GM19023 (cell line): ENCODE data around the gene C16orf96.
"Not testable (repeated sequence)": the region's sequence is repeated elsewhere in the genome, so short reads cannot be mapped to it uniquely, and the experiment has no call there.

Experiments used
- ATAC-seq: cut with Tn5 transposase; IDR thresholded peaks from one replicate; pipeline ENCODE4 v1.9.1; 2021; ENCODE audit warnings: mild to moderate bottlenecking, moderate library complexity; ENCODE audit not compliant: unreplicated experiment

Gene C16orf96

GRCh38 chr16:4561596-4561995 lies 5.5 kb downstream of the C16orf96 start:
- ATAC-seq = no peak

DNA sequence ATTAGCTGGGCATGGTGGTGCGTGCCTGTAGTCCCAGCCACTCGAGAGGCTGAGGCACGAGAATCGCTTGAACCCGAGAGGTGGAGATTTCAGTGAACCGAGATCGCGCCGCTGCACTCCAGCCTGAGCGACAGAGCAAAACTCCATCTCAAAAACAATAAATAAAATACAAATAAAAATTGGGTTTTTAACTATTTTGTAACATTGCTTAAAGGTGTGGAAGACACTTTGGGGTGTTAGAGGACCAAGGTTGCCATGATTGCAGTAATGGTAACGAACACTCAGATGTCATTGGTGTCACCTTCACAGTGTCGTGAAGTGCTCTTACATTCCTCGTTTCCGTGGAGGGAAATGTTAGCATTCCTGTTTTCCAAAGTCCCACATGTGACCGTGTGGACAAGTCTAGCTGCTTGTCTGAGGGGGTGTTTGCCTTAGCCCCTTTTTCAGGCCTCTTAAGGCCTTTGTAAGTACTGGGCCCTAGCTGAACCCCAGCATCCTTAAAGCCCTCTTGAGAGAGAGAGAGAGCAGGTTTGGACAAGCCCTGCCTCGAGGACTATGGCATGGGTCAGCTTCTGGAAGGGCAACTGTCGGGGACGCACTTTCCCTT lies 8.6 kb downstream of the C16orf96 start:
- ATAC-seq = no peak

GRCh38 chr16:4566144-4566543 lies 10.0 kb downstream of the C16orf96 start:
- no peak for ATAC-seq

DNA sequence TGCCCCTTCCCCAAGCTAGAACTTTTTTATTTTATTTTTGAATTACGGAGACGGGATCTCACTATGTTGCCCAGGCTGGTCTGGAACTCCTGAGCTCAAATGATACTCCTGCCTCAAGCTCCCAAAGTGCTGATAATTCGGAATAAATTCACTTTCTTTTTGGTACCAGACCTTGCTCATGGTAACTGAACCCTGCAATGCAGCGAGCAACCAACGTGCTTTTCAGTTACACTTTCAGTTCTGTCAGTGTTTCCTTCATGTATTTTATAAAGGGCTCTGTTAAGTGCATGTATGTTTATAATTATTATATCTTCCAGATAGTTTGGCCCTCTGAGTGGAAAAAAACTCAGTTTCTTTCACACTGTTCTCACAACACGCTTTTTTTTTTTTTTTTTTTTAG lies 13.9 kb downstream of the C16orf96 start:
- no peak for ATAC-seq

GRCh38 chr16:4570688-4571321 lies 14.7 kb downstream of the C16orf96 start:
- ATAC-seq = no peak

DNA sequence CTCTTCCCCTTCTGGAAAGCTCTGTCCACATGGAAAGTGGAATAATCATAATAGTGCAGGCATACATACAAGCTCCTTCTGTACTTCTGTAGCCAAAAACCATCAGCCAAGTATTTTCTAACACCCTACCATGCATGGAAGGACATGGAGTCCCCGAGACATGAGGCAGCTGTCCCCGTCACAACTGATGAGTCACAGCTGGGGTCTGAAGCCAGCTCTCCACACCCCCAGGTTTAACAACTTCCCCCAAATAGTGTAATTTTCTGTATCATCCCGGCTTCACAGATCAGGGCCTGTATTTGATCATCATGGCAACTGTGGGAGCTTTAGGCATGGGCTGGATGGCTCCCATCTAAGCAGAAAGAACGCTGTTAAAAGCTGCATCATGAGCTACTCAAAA lies 16.6 kb downstream of the C16orf96 start:
- no peak for ATAC-seq

DNA sequence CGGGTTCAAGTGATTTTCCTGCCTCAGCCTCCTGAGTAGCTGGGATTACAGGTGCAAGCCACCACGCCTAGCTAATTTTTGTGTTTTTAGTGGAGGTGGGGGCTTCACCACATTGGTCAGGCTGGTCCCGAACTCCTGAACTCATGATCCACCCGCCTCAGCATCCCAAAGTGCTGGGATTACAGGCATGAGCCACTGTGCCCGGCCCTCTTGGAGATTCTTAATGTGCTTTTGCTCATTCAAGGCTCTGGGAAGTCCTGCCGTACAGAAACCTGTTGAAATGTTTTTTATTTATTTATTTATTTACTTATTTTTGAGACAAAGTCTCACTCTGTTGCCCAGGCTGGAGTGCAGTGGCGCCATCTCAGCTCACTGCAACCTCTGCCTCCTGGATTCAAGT lies 17.8 kb downstream of the C16orf96 start:
- not testable (repeated sequence) for ATAC-seq

GRCh38 chr16:4574919-4575705 lies 19.0 kb downstream of the C16orf96 start:
- no peak for ATAC-seq

- no peak for ATAC-seq
Observed at GRCh38 chr16:4576008-4576407, 19.9 kb downstream of the C16orf96 start.

DNA sequence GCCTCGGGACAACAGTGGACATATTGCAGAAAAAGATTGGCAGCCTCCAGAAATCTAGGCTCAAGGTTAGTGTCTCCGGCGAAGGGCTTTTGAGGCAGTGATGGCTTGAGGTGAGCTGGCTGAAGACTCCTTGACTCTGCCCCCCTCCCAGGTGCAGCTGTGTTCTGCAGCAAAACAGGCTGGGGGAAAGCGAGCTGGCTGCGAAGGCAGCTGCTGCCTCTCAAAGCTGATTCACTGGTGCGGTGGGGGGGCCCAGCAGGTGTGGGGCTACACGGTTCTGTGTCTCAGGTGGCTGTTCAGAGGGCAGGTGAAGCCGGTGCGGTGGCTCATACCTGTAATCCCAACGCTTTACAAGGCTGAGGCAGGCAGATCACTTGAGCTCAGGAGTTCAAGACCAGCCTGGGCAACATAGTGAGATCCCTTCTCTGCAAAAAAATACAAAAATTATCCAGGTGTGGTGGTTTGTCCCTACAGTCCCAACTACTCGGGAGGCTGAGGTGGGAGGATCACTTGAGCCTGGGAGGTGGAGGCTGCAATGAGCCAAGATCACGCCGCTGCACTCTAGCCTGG lies 22.9 kb downstream of the C16orf96 start:
- no peak for ATAC-seq

GRCh38 chr16:4580250-4580649 lies 24.1 kb downstream of the C16orf96 start:
- ATAC-seq = no peak

DNA sequence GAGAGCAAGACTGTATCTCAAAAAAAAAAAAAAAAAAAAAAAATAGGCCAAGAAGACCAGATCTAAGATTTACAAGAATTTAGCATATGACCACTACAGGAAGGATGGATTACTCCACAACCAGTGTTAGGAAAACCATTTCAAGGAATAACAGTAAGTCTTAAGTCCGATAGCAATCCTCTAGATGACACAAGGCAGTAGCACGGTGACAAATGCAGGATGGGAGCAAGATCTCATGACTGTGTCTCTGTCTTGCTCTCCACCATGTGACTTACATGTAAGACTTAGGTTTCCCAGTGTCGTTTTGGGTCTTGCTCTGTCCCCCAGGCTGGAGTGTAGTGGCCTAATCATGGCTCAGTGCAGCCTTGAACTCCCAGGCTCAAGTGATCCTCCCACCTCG lies 27.8 kb downstream of the C16orf96 start:
- ATAC-seq = no peak

DNA sequence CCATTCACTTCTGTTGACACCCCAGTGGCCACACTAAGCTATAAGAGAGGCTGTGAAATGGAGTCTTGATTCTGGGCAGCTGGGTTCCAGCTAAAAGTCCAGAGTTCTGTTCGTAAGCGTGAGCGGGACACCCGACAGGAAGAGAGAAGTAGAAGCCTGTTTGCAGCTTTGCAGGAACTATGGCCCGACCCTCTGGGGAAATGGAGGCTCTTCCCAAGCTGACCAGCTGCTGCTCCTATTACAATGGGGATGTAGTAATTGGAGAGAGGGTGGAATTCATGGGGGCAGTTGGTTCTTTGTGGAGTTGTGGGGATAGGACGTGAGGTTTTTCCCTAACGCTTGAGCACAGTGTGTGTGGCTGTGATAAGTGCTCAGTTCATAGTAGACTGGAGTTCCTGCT lies 30.2 kb downstream of the C16orf96 start:
- ATAC-seq = no peak

DNA sequence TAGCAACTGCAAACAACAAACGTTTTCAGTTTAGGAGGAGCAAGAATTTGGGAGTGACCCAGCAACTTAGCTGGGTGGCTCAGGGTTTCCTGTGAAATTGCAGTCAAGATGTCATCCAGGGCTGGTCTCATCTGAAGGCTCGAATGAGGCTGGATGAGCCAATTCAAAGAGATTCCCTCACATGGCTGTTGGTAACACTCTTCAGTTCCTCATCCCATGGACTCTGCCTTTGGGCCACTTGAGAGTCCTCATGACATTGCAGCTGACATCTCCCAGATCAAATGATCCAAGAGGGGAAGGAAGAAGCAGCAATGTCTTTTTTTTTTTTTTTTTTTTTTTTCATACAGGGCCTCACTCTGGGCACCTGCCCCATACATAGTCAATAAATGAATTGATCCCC lies 32.2 kb downstream of the C16orf96 start:
- ATAC-seq = no peak

GRCh38 chr16:4588961-4589360 lies 32.8 kb downstream of the C16orf96 start:
- ATAC-seq = no peak

- no peak for ATAC-seq
Observed at GRCh38 chr16:4591191-4591590, 35.1 kb downstream of the C16orf96 start.

GRCh38 chr16:4591706-4592470 lies 35.7 kb downstream of the C16orf96 start:
- ATAC-seq = no peak

DNA sequence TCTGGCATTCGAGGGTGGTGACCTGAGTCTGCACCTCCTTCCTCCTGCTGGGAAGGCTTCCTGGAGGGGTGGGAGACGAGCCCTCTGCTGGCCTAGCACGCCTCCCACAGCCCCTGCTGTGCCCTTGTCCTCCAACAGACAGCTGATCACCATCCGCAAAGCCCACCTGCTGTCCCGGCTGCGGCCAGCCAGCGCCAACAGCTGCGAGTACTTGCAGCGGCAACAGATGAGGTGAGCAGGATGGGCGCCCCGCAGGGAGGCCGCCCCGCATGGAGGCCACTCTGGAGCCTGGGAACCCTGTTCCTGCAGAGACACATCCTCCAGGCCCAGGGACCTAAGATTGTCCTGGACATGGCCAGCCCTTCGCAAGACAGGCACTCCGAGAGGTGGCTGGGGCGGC lies 36.9 kb downstream of the C16orf96 start:
- ATAC-seq = no peak

GRCh38 chr16:4594433-4595410 lies 38.6 kb downstream of the C16orf96 start:
- no peak for ATAC-seq

GRCh38 chr16:4597174-4597573 lies 41.0 kb downstream of the C16orf96 start:
- no peak for ATAC-seq
